Endothelial cell of umbilical vein (primary cell): ENCODE data around the gene EML4. TPM values are rescaled to one million over a fixed set of nuclear protein-coding genes. Genes with fewer than 3 reads are reported as not detected.

Experiments
- BruUV-seq: library from RNA; stranded (reverse); fragments of 400-500 nt; replicated peaks from 2 replicates; lab custom pipeline; 2021; lab: Mats Ljungman, UMichigan
- CTCF ChIA-PET: fragments of 300-600, 350-600 bp; sonication (Branson Sonifier 250); formaldehyde crosslinking; loops from one replicate; lab custom pipeline; 2021; ENCODE audit warnings: antibody characterized with exemption, inconsistent platforms; lab: Charles Lee
- POLR2A ChIA-PET: fragments of 300-600, 350-600 bp; sonication (Branson Sonifier 250); formaldehyde crosslinking; loops from one replicate; lab custom pipeline; 2021; ENCODE audit warnings: antibody characterized with exemption, inconsistent platforms; lab: Charles Lee
- DNase-seq: peaks from one replicate; pipeline ENCODE4 v3.0.0-alpha.2; 2011; ENCODE audit warnings: low read depth, low spot score
- FAIRE-seq: peaks from 2 replicates; lab custom pipeline; 2011; peaks lifted over from hg19 to GRCh38; lab: Jason Lieb, UNC
- H2AFZ ChIP-seq: 2 replicates; pipeline ENCODE4 v1.6.0; 2012; ENCODE audit warnings: low read depth, low read length, control low read depth, inconsistent platforms
- H3K27ac ChIP-seq: 2 replicates; pipeline ENCODE4 v1.5.1; 2011; ENCODE audit warnings: low read depth, mild to moderate bottlenecking, control low read depth, low read length, moderate library complexity; ENCODE audit not compliant: insufficient read depth
- H3K27me3 ChIP-seq, 2 experiments: 2 replicates each; pipeline versions ENCODE4 v1.6.0 to v1.6.1; 2011; ENCODE audit warnings: low read length in 2 of 2, mixed read lengths in 1 of 2; ENCODE audit not compliant: control insufficient read depth in 2 of 2, insufficient read depth in 2 of 2
- H3K36me3 ChIP-seq, 2 experiments: 2 replicates in 1 of 2; 3 replicates in 1 of 2; pipeline ENCODE4 v1.5.1; 2011; ENCODE audit warnings: low read length in 2 of 2, mild to moderate bottlenecking in 1 of 2, moderate library complexity in 1 of 2; ENCODE audit not compliant: control insufficient read depth in 2 of 2, insufficient read depth in 2 of 2; ENCODE audit errors: extremely low read depth in 1 of 2
- H3K4me1 ChIP-seq: 3 replicates; pipeline ENCODE4 v1.5.1; 2011; ENCODE audit warnings: mild to moderate bottlenecking, low read length; ENCODE audit not compliant: control insufficient read depth, insufficient read depth; ENCODE audit errors: extremely low read depth
- H3K4me2 ChIP-seq: 2 replicates; pipeline ENCODE4 v1.6.1; 2011; ENCODE audit warnings: low read length, control low read depth, mixed read lengths; ENCODE audit not compliant: insufficient read depth
- H3K4me3 ChIP-seq, 3 experiments: fragments of 200-600 bp in 1 of 3; sonication (generic), shearing (Covaris generic) in 1 of 3; replicated peaks in 1 of 3; 2 replicates each; pipeline ENCODE4 v1.5.1; 2011 to 2016; ENCODE audit warnings: control low read depth in 3 of 3, low read length in 3 of 3, mild to moderate bottlenecking in 2 of 3, inconsistent platforms in 1 of 3, low read depth in 1 of 3, moderate library complexity in 1 of 3; ENCODE audit not compliant: insufficient read depth in 1 of 3
- H3K79me2 ChIP-seq: 2 replicates; pipeline ENCODE4 v1.6.0; 2012; ENCODE audit warnings: low read length, inconsistent platforms; ENCODE audit not compliant: control insufficient read depth, insufficient read depth
- H3K9ac ChIP-seq: replicated peaks from 2 replicates; pipeline ENCODE3; 2011; ENCODE audit warnings: low read length, control low read depth; ENCODE audit not compliant: insufficient read depth; ENCODE audit errors: extremely low read depth
- H3K9me1 ChIP-seq: replicated peaks from 3 replicates; pipeline ENCODE4 v1.6.0; 2011; ENCODE audit warnings: mild to moderate bottlenecking, low read length; ENCODE audit not compliant: control insufficient read depth, insufficient read depth; ENCODE audit errors: extremely low read depth
- H3K9me3 ChIP-seq: replicated peaks from 2 replicates; pipeline ENCODE4 v1.5.1; 2012; ENCODE audit warnings: low read length, inconsistent platforms; ENCODE audit not compliant: control insufficient read depth, insufficient read depth
- H4K20me1 ChIP-seq: replicated peaks from 2 replicates; pipeline ENCODE3; 2011; ENCODE audit warnings: mild to moderate bottlenecking, low read length; ENCODE audit not compliant: control insufficient read depth, insufficient read depth; ENCODE audit errors: extremely low read depth
- EZH2 ChIP-seq: IDR thresholded peaks from 2 replicates; pipeline ENCODE4 v1.6.1; 2012; ENCODE audit warnings: borderline replicate concordance, low read depth, mild to moderate bottlenecking, moderate library complexity, low read length, inconsistent platforms; ENCODE audit not compliant: severe bottlenecking
- FOS ChIP-seq: IDR thresholded peaks from 2 replicates; pipeline ENCODE4 v1.6.1; 2011; ENCODE audit warnings: mild to moderate bottlenecking, low read length, moderate library complexity, borderline replicate concordance; ENCODE audit not compliant: insufficient read depth
- GATA2 ChIP-seq: IDR thresholded peaks from 2 replicates; pipeline ENCODE4 v1.7.0; 2011; ENCODE audit warnings: low read depth, mild to moderate bottlenecking, moderate library complexity, mixed read lengths, low read length; ENCODE audit not compliant: insufficient read length, insufficient read depth
- JUN ChIP-seq: IDR thresholded peaks from 2 replicates; pipeline ENCODE4 v1.6.1; 2011; ENCODE audit warnings: borderline replicate concordance, low read depth; ENCODE audit not compliant: insufficient read length, insufficient read depth
- MAX ChIP-seq: IDR thresholded peaks from 2 replicates; pipeline ENCODE4 v1.6.1; 2011; ENCODE audit not compliant: insufficient read depth, insufficient read length
- MYC ChIP-seq: IDR thresholded peaks from one replicate; pipeline ENCODE4 v1.6.1; 2011; ENCODE audit warnings: mild to moderate bottlenecking, low read depth, low read length
- POLR2A ChIP-seq: IDR thresholded peaks from 2 replicates; pipeline ENCODE4 v1.6.1; 2012; ENCODE audit warnings: low read depth, mild to moderate bottlenecking, control low read depth, low read length
- POLR2AphosphoS5 ChIP-seq: IDR thresholded peaks from 2 replicates; pipeline ENCODE4 v1.6.1; 2012; ENCODE audit warnings: low read depth, mild to moderate bottlenecking, control low read depth, low read length, moderate library complexity; ENCODE audit not compliant: insufficient read depth
- dilution Hi-C: fragments of 300-500 bp; cut with MboI; formaldehyde crosslinking; loops from one replicate; pipeline ENCODE4 v1.15.0; 2019; ENCODE audit warnings: low sequenced_read_pairs; ENCODE audit not compliant: extremely low pct_ligation_motif_present
- intact Hi-C: fragments of 100-400 bp; cut with micrococcal nuclease; formaldehyde crosslinking; loops from one replicate; pipeline ENCODE4 v1.10.0; 2022
- polyA plus RNA-seq, 4 experiments: library from polyadenylated mRNA; depleted of rRNA in 3 of 4; stranded (reverse) in 3 of 4; unstranded in 1 of 4; fragments of >200 nt; gene quantifications; 2 replicates each; pipeline versions ENCODE4 v1.2.1 to v1.2.3, GENCODE V29; 2011 to 2012; ENCODE audit warnings: missing spikeins in 1 of 4
- total RNA-seq: library from RNA; stranded (reverse); gene quantifications from 2 replicates; pipeline ENCODE4 v1.2.3, GENCODE V29; 2021
- TF ChIP-seq, protein P1 (sequence below), 2 donors: IDR thresholded peaks; 1 replicate in 1 of 2; 2 replicates in 1 of 2; pipeline ENCODE4 v1.5.1; 2011; ENCODE audit warnings: low read length in 2 of 2, mild to moderate bottlenecking in 2 of 2, moderate library complexity in 2 of 2, control low read depth in 1 of 2, inconsistent platforms in 1 of 2, low read depth in 1 of 2; ENCODE audit not compliant: insufficient read depth in 1 of 2; ENCODE audit errors: extremely low read depth in 1 of 2

EML4 gene
- total and polyA plus RNA-seq, 2 donors (not counting 3 experiments of a cell fraction or from before 2014, with no cell fraction given), result 13.3 to 32.0 TPM

DNA sequence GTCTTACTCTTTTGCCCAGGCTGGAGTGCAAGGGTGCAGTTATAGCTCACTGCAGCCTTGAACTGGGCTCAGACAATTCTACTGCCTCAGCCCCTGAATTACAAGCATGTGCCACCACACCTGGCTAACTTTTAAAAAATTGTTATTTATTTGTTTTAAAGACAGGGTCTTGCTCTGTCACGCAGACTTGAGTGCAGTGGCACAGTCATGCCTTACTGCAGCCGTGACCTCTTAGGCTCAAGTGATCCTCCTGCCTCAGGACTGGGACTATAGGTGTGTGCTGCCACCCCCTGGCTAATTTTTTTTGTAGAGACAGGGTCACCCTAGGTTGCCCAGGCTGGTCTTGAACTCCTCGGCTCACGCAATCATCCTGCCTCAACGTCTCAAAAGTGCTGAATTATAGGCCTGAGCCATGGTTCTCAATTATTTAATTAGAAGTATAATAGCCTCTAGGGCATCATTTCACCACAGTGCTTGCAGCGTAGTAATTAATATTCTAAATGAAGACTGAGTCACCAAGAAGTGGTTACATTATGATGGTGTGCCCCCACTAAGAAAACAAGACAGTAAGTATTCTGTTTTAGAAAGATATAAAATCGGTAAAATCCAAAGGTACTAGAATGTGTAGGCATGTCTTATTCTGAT is 69.6 kb downstream of the EML4 start:
- TF ChIP-seq POLR2A, result no peak
- TF ChIP-seq GATA2, result no peak
- TF ChIP-seq, protein P1, sequence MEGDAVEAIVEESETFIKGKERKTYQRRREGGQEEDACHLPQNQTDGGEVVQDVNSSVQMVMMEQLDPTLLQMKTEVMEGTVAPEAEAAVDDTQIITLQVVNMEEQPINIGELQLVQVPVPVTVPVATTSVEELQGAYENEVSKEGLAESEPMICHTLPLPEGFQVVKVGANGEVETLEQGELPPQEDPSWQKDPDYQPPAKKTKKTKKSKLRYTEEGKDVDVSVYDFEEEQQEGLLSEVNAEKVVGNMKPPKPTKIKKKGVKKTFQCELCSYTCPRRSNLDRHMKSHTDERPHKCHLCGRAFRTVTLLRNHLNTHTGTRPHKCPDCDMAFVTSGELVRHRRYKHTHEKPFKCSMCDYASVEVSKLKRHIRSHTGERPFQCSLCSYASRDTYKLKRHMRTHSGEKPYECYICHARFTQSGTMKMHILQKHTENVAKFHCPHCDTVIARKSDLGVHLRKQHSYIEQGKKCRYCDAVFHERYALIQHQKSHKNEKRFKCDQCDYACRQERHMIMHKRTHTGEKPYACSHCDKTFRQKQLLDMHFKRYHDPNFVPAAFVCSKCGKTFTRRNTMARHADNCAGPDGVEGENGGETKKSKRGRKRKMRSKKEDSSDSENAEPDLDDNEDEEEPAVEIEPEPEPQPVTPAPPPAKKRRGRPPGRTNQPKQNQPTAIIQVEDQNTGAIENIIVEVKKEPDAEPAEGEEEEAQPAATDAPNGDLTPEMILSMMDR (IDR thresholded peaks at IDR 0.05; ENCODE audit: extremely low read depth in 1 of 2, insufficient read depth in 1 of 2, low read depth in 1 of 2, low read length in 2 of 2), result no peak
- no peak for TF ChIP-seq FOS
- TF ChIP-seq MAX, result no peak
- no peak for TF ChIP-seq JUN
- TF ChIP-seq MYC, result no peak
- TF ChIP-seq EZH2, result no peak
- TF ChIP-seq POLR2AphosphoS5, result no peak
- Histone ChIP-seq H3K4me1 (peaks cover 11% of the 10 kb centered on the region), H3K27ac (no peak overlapping the region), H4K20me1 (no peaks in the 10 kb centered on the region), H3K9ac (no peak overlapping the region), H3K79me2 (no peaks in the 10 kb centered on the region), H3K9me3 (no peaks in the 10 kb centered on the region), H3K27me3 (no peaks in the 10 kb centered on the region), H2AFZ (no peak overlapping the region), H3K4me3 (no peak overlapping the region), H3K9me1 (no peaks in the 10 kb centered on the region), H3K36me3 (no peaks in the 10 kb centered on the region), H3K4me2 (no peak overlapping the region)
- no peak for FAIRE-seq
- ChIA-PET POLR2A (no interaction called here), CTCF (interaction anchor here (0.7 to 1.4 kb wide), 5 partner anchors 29 to 144 kb away, joined by 3 to 7 read pairs (median 4); no protein-coding TSS in a partner anchor)
- no TSS peak for BruUV-seq
- dilution Hi-C loops (no loop called here), intact Hi-C loops (loop anchor here (1.0 kb wide), 1 partner anchor 142 kb away; no protein-coding TSS in a partner anchor)
- peak; percentile 13 for DNase-seq
